Measurements from ENCODE around the gene PBX3. TPM values are rescaled to one million over a fixed set of nuclear protein-coding genes. Genes with fewer than 3 reads are reported as not detected.

PBX3 gene
- total RNA-seq, 3 donors from 2014 or later (not counting 1 experiment from before 2014, with no cell fraction given) = 42.1 to 46.9 (median 44.6) TPM

DNA sequence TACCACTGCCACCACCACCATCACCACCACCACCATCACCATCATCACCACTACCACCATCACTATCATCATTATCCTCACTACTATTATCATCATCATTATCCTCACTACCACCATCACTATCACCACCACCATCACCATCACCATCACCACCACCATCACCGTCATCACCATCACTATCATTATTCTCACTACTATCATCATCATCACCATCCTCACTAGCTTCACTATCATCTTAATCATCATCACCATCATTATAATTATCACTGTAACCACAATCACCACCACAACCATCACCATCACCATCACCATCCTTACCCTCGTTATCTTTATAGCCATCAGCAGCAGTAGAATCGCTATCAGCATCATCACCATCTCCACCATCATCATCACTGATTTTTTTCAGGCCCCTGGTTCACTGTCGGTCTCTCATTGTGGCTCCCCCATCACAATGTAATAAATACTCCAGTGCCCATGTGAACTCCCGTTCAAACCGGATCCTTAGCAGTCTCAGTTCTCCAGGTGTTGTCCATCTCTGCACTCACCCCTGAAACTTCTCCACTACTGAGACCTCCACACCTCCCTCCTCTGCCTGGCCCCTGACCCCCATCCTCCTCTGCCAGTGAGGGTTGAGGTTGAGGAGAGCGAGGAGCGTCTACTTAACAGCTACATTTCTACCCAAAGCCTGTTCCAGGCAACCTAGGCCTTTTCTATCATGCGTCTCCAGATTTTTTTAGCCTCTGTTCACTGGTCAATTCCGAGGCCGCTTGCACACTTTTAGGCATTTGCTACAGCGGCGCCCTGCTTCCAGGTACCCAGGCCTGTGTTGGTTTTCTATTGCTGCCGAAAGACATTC is 238.2 kb downstream of the PBX3 start:
- Mint-ChIP-seq H3K27ac (no peak overlapping the region), H3K27me3 (ENCODE audit: low read depth in 2 of 2) (peaks cover 6 to 9% of the 10 kb centered on the region in 2 donors), H3K36me3 (no peaks in the 10 kb centered on the region), H3K4me3 (no peak overlapping the region), H3K9me3 (peaks cover 0 to 5% of the 10 kb centered on the region in 2 donors), H3K4me1 (no peaks in the 10 kb centered on the region)
- Histone ChIP-seq H3K9me3 (ENCODE audit: control insufficient read depth, insufficient read depth, low read length) (no peaks in the 10 kb centered on the region), H3K27ac (ENCODE audit: low read length) (no peak overlapping the region), H3K27me3 (ENCODE audit: control insufficient read depth, insufficient read depth, low read length) (no peaks in the 10 kb centered on the region), H3K36me3 (ENCODE audit: control insufficient read depth, insufficient read depth, low read length) (no peaks in the 10 kb centered on the region), H3K4me1 (ENCODE audit: control insufficient read depth, insufficient read depth, low read length) (no peaks in the 10 kb centered on the region), H3K4me3 (ENCODE audit: low read length) (no peak overlapping the region)
- TF ChIP-seq CTCF (IDR thresholded peaks at IDR 0.05) = no peak
- 88% methylated on average over 14 of the region's 14 CpGs for WGBS (ENCODE audit: insufficient coverage)
- intact Hi-C loops (cut with micrococcal nuclease) = no loop called here
- peak in 1 of 2 donors; percentile 4 for DNase-seq
- no peak for ATAC-seq

DNA sequence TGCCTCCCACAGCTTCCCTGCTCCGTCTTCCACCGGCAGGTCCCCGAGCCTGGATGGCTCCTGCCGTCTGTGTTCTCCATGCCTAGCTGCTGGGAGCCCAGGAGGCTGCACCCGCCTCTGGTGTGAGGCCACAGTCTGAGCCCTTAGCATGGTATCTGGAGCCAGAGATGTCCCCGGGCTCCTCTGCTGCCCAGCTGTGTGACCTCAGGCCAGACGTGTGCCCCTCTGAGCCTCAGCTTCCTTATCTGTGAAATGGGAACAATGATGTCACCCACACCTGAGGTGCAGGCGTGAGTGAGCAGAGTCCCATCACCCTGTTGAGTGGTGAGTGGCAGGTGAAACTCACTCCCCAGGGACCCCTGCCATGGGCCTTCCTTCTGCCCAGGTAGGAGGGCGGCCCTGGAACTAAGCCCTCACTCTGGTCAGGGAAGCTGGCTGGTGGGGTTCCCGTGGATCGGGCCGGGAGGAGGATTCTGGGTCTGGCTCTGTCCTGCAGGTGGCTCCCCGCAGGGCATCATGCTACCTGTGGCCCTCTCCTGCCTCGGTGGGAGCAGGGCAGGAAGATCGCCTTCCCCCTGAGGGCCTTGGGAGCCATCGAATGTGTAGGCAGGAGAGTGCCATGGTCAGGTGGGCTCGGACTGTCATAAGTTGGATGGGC is 239.0 kb downstream of the PBX3 start:
- DNase-seq = peak in 1 of 2 donors; percentile 11
- Mint-ChIP-seq H3K27me3 (ENCODE audit: low read depth in 2 of 2) (peaks cover 3 to 6% of the 10 kb centered on the region in 2 donors), H3K9me3 (peaks cover 0 to 5% of the 10 kb centered on the region in 2 donors), H3K36me3 (no peaks in the 10 kb centered on the region), H3K4me3 (no peak overlapping the region), H3K27ac (no peak overlapping the region), H3K4me1 (no peaks in the 10 kb centered on the region)
- no peak for ATAC-seq
- Histone ChIP-seq H3K4me3 (ENCODE audit: low read length) (no peak overlapping the region), H3K36me3 (ENCODE audit: control insufficient read depth, insufficient read depth, low read length) (no peaks in the 10 kb centered on the region), H3K9me3 (ENCODE audit: control insufficient read depth, insufficient read depth, low read length) (no peaks in the 10 kb centered on the region), H3K27ac (ENCODE audit: low read length) (no peak overlapping the region), H3K27me3 (ENCODE audit: control insufficient read depth, insufficient read depth, low read length) (no peaks in the 10 kb centered on the region), H3K4me1 (ENCODE audit: control insufficient read depth, insufficient read depth, low read length) (no peaks in the 10 kb centered on the region)
- intact Hi-C loops (cut with micrococcal nuclease) = no loop called here
- WGBS (ENCODE audit: insufficient coverage) = 91% methylated on average over 17 of the region's 17 CpGs
- no peak for TF ChIP-seq CTCF (IDR thresholded peaks at IDR 0.05)

GRCh38 chr9:125986966-125987365 is 239.8 kb downstream of the PBX3 start:
- ATAC-seq (no peak), DNase-seq (no peak)
- Histone ChIP-seq H3K4me1 (ENCODE audit: control insufficient read depth, insufficient read depth, low read length) (no peaks in the 10 kb centered on the region), H3K27ac (ENCODE audit: low read length) (no peak overlapping the region), H3K9me3 (ENCODE audit: control insufficient read depth, insufficient read depth, low read length) (no peaks in the 10 kb centered on the region), H3K4me3 (ENCODE audit: low read length) (no peak overlapping the region), H3K27me3 (ENCODE audit: control insufficient read depth, insufficient read depth, low read length) (no peaks in the 10 kb centered on the region), H3K36me3 (ENCODE audit: control insufficient read depth, insufficient read depth, low read length) (no peaks in the 10 kb centered on the region)
- Mint-ChIP-seq H3K9me3 (peaks cover 0 to 5% of the 10 kb centered on the region in 2 donors), H3K27ac (no peak overlapping the region), H3K27me3 (ENCODE audit: low read depth in 2 of 2) (peaks cover 0 to 5% of the 10 kb centered on the region in 2 donors), H3K36me3 (no peaks in the 10 kb centered on the region), H3K4me3 (no peak overlapping the region), H3K4me1 (no peaks in the 10 kb centered on the region)
- intact Hi-C loops (cut with micrococcal nuclease) = no loop called here
- 86% methylated on average over 3 of the region's 3 CpGs for WGBS (ENCODE audit: insufficient coverage)
- no peak for TF ChIP-seq CTCF (IDR thresholded peaks at IDR 0.05)

Measured in natural killer cell (primary cell).